ENCODE results near the gene APOBEC3G. TPM values are rescaled to one million over a fixed set of nuclear protein-coding genes. Genes with fewer than 3 reads are reported as not detected.

The APOBEC3G gene
- total RNA-seq: 4.4 and 6.0 TPM in 2 replicates

DNA sequence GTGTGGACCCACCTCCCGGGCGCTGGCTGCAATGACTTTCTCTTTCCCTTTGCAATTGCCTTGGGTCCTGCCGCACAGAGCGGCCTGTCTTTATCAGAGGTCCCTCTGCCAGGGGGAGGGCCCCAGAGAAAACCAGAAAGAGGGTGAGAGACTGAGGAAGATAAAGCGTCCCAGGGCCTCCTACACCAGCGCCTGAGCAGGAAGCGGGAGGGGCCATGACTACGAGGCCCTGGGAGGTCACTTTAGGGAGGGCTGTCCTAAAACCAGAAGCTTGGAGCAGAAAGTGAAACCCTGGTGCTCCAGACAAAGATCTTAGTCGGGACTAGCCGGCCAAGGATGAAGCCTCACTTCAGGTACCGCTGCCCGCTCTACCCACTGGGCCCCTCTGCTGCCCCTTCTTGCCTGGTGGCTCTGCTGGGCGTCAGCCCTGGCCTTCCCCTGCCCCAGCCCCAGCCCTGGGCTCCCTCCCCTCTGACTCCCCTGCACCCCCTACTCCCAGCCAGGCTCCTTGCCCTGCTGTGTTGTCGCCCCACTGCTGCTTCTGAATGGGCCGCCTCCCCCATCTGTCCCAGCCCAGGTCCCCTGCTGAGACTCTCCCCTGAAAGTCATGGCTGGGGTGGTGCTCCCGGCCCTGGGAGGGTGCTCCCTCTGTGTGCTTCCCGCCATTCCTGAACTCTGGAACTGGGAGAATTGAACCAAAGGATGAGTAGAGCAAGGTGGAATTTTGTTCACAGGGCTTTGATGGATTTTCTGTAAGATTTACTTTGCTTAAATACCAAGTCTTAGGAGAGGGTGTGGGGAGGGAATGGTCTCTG, at the start of gene APOBEC3G:
Gene APOBEC3G, plus strand, starts transcription at position 250 of the 815 bp plus-strand sequence. Its CDS starts 87 bp downstream, at position 337.

DNA sequence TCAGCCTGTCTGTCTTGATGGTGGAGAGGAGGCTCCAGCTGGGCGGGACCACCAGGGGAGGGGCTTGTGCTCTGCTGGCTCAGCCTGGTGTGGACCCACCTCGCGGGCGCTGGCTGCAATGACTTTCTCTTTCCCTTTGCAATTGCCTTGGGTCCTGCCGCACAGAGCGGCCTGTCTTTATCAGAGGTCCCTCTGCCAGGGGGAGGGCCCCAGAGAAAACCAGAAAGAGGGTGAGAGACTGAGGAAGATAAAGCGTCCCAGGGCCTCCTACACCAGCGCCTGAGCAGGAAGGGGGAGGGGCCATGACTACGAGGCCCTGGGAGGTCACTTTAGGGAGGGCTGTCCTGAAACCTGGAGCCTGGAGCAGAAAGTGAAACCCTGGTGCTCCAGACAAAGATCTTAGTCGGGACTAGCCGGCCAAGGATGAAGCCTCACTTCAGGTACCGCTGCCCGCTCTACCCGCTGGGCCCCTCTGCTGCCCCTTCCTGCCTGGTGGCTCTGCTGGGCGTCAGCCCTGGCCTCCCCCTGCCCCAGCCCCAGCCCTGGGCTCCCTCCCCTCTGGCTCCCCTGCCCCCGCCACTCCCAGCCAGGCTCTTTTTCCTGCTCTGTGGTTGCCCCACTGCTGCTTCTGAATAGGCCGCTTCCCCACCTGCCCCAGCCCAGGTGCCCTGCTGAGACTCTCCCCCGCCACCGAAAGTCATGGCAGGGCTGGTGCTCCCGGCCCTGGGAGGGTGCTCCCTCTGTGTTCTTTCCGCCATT, 36.4 kb upstream of the APOBEC3G start, which contains the start of gene APOBEC3F:
Gene APOBEC3F, plus strand, starts transcription at position 327 of the 759 bp plus-strand sequence. Its CDS starts 97 bp downstream, at position 424.

DNA sequence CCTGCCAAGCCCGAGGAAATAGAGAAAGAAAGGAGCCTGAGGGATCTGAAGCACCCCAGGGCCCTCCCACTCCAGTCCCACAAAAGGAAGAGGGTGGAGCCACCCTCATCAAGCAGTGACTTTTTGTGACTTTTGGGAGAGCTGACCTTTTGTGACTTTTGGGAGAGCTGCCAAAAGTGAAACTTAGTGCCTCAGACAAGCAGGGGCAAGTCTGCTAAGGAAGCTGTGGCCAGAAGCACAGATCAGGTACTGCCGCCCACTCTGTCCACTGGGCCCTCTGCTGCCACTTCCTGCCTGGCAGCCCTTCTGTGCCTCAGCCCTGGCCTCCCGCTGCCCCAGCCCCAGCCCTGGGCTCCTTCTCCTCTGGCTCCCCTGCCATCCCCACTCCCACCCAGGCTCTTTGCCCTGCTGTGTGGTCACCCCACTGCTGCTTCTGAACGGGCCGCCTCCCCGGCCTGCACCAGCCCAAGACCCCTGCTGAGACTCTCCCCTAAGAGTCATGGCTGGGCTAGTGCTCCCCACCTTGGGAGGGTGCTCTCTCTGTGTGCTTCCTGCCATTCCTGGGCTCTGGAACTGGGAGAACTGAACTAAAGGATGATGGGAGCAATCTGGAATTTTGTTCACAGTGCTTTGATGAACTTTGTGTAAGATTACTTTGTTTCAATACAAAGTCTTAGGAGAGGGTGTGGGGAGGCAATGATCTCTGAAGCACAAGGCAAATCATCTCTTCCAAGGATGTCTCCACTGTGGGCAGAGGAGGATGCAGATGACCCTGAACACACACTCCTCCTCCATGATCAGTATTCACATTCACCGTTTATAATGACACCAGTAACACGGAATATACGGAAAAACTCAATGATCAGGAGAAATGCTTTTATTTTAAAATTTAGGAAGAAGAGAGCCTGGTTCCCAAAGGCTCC, 20.3 kb downstream of the APOBEC3G start, which contains the start of gene APOBEC3H:
Gene APOBEC3H, plus strand, starts transcription at position 147 of the 923 bp plus-strand sequence. CDS start 3,035 bp downstream, outside the sequence.

Other genes with a start within 250 kb of the APOBEC3G start
- 0.16 and 0.69 TPM in 2 replicates for gene NPTXR, start 233.2 kb upstream of the APOBEC3G start, total RNA-seq
- 15.4 and 17.2 TPM in 2 replicates for gene CBX6, start 205.1 kb upstream of the APOBEC3G start, total RNA-seq
- gene APOBEC3A, start 119.7 kb upstream of the APOBEC3G start, total RNA-seq: not detected in 2 replicates
- 0.82 and 3.6 TPM in 2 replicates for gene APOBEC3B, start 94.9 kb upstream of the APOBEC3G start, total RNA-seq
- gene APOBEC3C, start 63.0 kb upstream of the APOBEC3G start, total RNA-seq: 1.5 and 2.8 TPM in 2 replicates
- 1.1 and 2.4 TPM in 2 replicates for gene APOBEC3D, start 56.1 kb upstream of the APOBEC3G start, total RNA-seq
- 4.5 and 8.0 TPM in 2 replicates for gene APOBEC3F, start 36.4 kb upstream of the APOBEC3G start, total RNA-seq
- gene APOBEC3H, start 20.0 kb downstream of the APOBEC3G start, total RNA-seq: 0.19 and 0.32 TPM in 2 replicates
- 2.4 and 8.5 TPM in 2 replicates for gene CBX7, start 75.4 kb downstream of the APOBEC3G start, total RNA-seq
- 108 and 292 TPM in 2 replicates for gene PDGFB, start 167.7 kb downstream of the APOBEC3G start, total RNA-seq
- gene RPL3, start 242.3 kb downstream of the APOBEC3G start, total RNA-seq: 2,861 and 3,739 TPM in 2 replicates

Measured in bladder microvascular endothelial cell (primary cell).